ENCODE measurements around the gene SMYD5. TPM values are rescaled to one million over a fixed set of nuclear protein-coding genes. Genes with fewer than 3 reads are reported as not detected.

SMYD5 gene
- total and polyA plus RNA-seq, 8 donors, result 12.1 to 46.2 (median 34.0) TPM

DNA sequence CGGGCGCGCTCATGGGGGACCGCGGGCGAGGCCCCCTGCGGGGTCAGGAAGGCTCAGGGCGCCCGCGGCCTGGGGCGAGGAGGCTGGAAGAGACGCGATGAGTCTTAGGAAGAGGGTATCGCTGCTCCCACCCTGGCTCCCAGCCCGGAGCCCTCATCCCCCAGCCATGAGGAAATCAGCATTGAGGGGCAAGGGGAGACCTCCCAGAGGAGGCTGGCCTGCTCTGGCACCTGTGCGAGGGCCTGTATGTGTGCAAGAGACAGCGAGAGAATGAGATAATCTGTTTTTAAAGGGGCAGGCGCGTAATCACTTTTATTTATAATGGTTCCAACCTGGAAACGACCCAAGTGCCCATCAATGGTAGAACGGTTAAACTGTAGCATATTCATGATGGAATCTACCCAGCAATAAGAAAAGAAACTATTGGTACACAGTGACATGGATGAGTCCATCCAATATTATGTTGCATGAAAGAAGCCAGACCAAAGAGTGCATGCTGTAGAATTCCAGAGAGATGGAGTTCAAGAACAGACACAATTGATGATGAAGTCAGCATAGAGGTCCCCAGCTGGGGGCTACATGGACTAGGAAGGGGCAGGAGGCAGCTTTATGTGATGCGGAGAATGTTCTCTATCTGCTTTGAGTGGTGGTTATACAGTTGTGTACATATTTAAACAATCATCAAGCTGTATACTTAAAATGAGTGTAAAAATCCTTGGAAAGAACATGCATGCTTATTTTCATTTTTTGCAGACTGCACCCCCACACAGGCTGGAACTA, 55.8 kb downstream of the SMYD5 start:
- TF ChIP-seq, protein P1, sequence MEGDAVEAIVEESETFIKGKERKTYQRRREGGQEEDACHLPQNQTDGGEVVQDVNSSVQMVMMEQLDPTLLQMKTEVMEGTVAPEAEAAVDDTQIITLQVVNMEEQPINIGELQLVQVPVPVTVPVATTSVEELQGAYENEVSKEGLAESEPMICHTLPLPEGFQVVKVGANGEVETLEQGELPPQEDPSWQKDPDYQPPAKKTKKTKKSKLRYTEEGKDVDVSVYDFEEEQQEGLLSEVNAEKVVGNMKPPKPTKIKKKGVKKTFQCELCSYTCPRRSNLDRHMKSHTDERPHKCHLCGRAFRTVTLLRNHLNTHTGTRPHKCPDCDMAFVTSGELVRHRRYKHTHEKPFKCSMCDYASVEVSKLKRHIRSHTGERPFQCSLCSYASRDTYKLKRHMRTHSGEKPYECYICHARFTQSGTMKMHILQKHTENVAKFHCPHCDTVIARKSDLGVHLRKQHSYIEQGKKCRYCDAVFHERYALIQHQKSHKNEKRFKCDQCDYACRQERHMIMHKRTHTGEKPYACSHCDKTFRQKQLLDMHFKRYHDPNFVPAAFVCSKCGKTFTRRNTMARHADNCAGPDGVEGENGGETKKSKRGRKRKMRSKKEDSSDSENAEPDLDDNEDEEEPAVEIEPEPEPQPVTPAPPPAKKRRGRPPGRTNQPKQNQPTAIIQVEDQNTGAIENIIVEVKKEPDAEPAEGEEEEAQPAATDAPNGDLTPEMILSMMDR (IDR thresholded peaks at IDR 0.05), result no peak
- Histone ChIP-seq H3K9me3 (no peaks in the 10 kb centered on the region), H3K4me3 (no peak overlapping the region), H3K36me3 (no peaks in the 10 kb centered on the region), H3K27me3 (peaks cover 20 to 60% of the 10 kb centered on the region in 2 donors), H3K4me1 (peaks cover 0 to 5% of the 10 kb centered on the region in 2 donors), H3K27ac (no peak overlapping the region)
- ATAC-seq, result no peak
- intact Hi-C loops (cut with DNase I), result no loop called here
- DNase-seq, result no peak

DNA sequence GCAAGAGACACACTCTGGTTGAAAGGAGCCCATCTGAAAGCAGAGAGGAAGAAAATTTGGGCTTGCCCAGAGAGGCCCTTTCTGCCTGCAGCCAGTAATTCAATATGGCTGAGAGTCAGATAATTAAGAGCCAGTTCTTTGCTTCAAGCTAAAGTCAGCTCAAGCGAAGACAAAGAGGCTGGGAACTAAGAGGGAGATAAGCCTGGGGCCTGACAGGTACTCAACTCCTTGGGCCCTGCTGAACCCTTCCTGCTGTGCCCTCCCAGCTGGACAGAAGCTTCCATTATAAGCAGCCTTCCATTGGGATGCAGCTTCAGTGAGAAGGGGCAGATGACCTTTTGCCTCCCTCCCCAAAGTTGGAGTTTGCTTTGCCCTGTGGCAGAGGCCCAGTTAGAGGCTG, 58.2 kb downstream of the SMYD5 start:
- Histone ChIP-seq H3K36me3 (no peaks in the 10 kb centered on the region), H3K4me1 (peaks cover 0 to 5% of the 10 kb centered on the region in 2 donors), H3K9me3 (no peaks in the 10 kb centered on the region), H3K4me3 (no peak overlapping the region), H3K27ac (no peak overlapping the region), H3K27me3 (peaks cover 20 to 40% of the 10 kb centered on the region in 2 donors)
- ATAC-seq, result no peak
- TF ChIP-seq, protein P1 (IDR thresholded peaks at IDR 0.05), result no peak
- DNase-seq, result no peak
- intact Hi-C loops (cut with DNase I), result no loop called here

Other genes starting within 250 kb of the SMYD5 start
- gene SFXN5, start 142.5 kb upstream of the SMYD5 start, total RNA-seq, result 10 to 100 TPM; 17.1 to 19.7 TPM
- gene SFXN5, start 142.5 kb upstream of the SMYD5 start, polyA plus RNA-seq (ENCODE audit: insufficient read length in 6 of 6), result 10 to 100 TPM; 14.5 to 21.1 (median 15.2) TPM
- 10 to 100 TPM; 21.1 to 29.8 TPM for gene RAB11FIP5, start 101.3 kb upstream of the SMYD5 start, total RNA-seq
- 10 to 100 TPM in 5 of 6 donors, 1 to 10 TPM in 1; 8.5 to 14.8 (median 13.5) TPM for gene RAB11FIP5, start 101.3 kb upstream of the SMYD5 start, polyA plus RNA-seq (ENCODE audit: insufficient read length in 6 of 6)
- not detected for gene NOTO, start 11.7 kb upstream of the SMYD5 start, total RNA-seq
- under 1 TPM in 4 of 6 donors, not detected in 2; 0.10 to 0.17 (median 0.11) TPM for gene NOTO, start 11.7 kb upstream of the SMYD5 start, polyA plus RNA-seq (ENCODE audit: insufficient read length in 6 of 6)
- 10 to 100 TPM; 23.1 to 23.3 TPM for gene PRADC1, start 19.0 kb downstream of the SMYD5 start, total RNA-seq
- 10 to 100 TPM in 5 of 6 donors, 1 to 10 TPM in 1; 8.5 to 17.3 (median 12.6) TPM for gene PRADC1, start 19.0 kb downstream of the SMYD5 start, polyA plus RNA-seq (ENCODE audit: insufficient read length in 6 of 6)
- 100 to 1,000 TPM; 177 to 226 TPM for gene CCT7, start 20.1 kb downstream of the SMYD5 start, total RNA-seq
- gene CCT7, start 20.1 kb downstream of the SMYD5 start, polyA plus RNA-seq (ENCODE audit: insufficient read length in 6 of 6), result 100 to 1,000 TPM; 178 to 233 (median 214) TPM
- gene FBXO41, start 70.2 kb downstream of the SMYD5 start, total RNA-seq, result 1 to 10 TPM; 2.4 to 3.5 TPM
- gene FBXO41, start 70.2 kb downstream of the SMYD5 start, polyA plus RNA-seq (ENCODE audit: insufficient read length in 6 of 6), result 1 to 10 TPM; 1.4 to 2.2 (median 1.9) TPM
- not detected for gene EGR4, start 79.3 kb downstream of the SMYD5 start, total RNA-seq
- under 1 TPM in 1 of 6 donors, not detected in 5; 0.08 TPM for gene EGR4, start 79.3 kb downstream of the SMYD5 start, polyA plus RNA-seq (ENCODE audit: insufficient read length in 6 of 6)
- gene ALMS1, start 171.6 kb downstream of the SMYD5 start, total RNA-seq, result 10 to 100 TPM; 16.4 to 16.7 TPM
- gene ALMS1, start 171.6 kb downstream of the SMYD5 start, polyA plus RNA-seq (ENCODE audit: insufficient read length in 6 of 6), result 10 to 100 TPM; 37.0 to 46.0 (median 41.4) TPM